HG03066 (cell line): ENCODE results near the gene TP73.

ENCODE experiments used
- ATAC-seq: cut with Tn5 transposase; IDR thresholded peaks from one replicate; pipeline ENCODE4 v1.9.1; 2021; ENCODE audit warnings: low read depth; ENCODE audit not compliant: unreplicated experiment

Gene TP73

GRCh38 chr1:3702990-3703728 lies 50.8 kb downstream of the TP73 start:
- no peak for ATAC-seq

GRCh38 chr1:3703786-3704371 lies 51.6 kb downstream of the TP73 start:
- no peak for ATAC-seq

DNA sequence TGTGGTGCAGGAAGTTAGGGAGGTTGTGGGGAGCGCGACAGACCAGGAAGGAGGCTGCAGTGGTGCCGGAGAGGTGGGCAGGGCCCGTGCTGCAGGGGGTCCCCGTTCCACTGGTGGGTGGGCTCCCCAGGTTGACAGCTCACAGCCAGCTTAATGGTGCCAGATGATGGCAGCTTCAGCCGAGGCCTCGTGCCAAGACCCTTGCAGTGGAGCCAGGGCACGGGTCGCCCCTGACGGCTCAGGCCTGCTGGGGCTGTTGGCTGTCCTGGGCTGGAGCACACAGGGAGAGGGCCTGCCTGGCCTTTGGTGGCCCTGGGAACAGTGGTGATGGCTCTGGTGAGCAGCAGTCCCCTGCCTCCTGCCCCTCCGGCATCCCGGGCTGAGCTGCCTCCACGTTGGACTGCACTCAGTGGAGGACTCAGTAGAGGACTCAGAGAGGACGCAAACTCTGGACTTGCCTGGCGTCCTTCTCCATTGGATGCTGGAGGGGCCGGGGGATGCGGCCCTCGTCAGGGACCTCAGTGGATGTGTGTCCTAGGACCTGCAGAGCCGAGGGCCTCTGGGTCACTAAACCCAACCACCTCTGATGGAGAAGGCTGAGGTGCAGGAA lies 53.1 kb downstream of the TP73 start:
- ATAC-seq, result no peak

- ATAC-seq, result no peak
These were observed 54.5 kb downstream of the TP73 start for GRCh38 chr1:3706651-3707297.

DNA sequence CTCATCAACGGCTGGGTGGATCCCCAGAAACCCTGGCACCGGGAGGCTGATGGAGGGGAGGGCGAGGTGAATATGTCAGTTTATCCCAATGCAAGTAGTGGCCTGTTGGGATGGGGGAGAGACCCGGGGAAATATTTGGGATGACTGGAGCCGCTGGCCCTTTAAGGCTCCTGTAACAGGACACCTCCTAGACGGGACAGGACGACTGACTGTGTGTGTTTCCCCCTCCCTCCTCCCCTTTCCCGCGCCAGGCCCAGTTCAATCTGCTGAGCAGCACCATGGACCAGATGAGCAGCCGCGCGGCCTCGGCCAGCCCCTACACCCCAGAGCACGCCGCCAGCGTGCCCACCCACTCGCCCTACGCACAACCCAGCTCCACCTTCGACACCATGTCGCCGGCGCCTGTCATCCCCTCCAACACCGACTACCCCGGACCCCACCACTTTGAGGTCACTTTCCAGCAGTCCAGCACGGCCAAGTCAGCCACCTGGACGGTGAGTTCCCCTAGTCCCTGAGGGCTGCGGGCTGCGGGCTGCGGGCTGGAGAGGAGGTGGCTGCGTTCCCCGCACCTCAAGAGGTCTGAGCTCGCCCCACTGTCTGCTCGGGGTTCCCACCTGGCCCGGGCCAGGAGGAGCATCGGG lies 55.1 kb downstream of the TP73 start:
- no peak for ATAC-seq

DNA sequence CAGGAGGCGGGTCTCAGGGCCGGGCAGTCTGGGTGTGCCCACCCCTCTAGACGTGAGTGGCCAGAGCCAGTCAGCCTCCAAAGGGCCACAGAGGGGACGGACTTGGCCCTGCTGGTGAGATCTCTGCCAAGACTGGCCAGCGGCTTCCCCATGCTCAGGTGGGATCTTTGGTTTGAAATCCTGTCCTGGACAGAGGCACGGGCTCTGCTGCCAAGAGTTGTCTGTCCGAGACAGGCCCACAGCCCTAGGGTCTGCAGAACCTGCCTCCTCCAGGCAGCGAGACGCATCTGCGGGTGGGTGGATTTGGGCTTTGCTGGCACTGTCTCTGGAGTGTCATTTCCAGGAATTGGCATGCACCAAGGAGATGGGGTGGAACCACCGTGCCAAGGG lies 55.6 kb downstream of the TP73 start:
- ATAC-seq, result no peak

- no peak for ATAC-seq
These were observed 56.5 kb downstream of the TP73 start for GRCh38 chr1:3708791-3709190.

GRCh38 chr1:3710251-3710650 lies 57.9 kb downstream of the TP73 start:
- ATAC-seq, result no peak

DNA sequence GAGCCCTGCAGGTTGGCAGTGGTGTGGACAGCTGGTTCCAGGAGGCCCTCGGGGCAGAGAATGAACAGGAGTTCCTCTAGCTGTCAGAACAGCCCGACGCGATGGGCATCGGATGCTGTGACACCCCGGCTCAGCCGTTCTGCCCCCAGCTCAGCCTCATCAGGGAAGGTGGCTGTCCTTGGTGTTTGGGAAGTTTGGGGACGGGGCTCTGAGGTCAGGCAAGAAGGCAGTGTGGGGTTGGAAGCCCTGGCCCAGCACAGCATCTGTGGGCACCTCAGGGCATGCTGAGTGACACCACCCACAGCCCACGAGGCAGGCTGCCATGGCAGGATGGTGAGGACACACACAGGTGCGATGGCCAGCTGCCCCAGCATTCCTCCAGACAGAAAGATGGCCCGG lies 59.1 kb downstream of the TP73 start:
- no peak for ATAC-seq

DNA sequence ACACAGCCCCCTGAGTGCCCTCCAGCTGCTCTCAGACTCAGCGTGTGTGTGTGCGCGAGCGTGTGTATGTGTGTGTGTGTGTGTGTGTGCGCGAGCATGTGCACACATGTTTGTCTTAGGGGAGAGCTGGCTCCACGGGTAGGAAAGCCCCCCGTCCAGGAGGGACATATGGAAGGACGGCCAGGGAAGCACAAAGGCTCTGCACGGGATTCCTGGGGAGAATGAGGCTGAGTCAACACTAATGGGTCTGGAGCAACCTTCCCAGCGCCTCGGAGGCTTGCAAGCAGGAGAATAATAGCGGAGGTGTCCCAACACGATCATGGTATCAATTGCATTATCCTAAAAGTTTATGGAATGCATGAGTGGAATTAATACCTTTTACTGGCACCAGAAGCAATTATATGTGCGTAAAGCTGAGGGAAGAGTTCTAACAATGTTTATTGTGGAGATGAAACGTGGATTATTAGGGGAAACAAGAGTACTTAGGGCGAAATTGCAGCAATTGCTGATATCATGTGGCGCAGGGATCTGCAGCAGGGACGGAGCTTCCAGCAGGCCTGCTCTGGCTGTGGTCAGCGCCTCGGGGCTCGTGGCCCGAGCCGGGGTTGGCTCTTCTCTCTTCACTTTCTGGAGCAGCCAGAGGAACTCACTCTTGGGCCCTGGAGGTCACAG lies 59.6 kb downstream of the TP73 start:
- ATAC-seq, result no peak

- no peak for ATAC-seq
These were observed 60.5 kb downstream of the TP73 start for GRCh38 chr1:3712573-3713535.

DNA sequence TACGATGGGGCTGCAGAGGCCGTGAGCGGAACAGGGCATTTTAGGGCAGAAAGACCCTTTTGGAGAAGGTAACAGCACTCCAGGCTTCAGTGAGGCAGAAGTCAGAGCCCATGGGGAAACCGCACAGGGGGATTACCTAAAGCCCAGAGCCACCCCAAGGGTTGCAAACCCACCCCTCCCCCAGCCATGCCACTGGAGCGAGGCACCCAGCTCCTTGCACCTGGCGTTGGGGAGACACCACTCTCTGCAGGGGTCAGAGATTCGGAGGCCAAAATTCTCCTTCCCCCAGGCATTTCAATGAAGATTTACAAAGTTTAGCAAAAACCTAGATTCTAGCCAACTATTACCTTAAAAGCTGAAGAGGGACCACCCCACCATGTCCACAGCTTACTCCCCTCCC lies 61.5 kb downstream of the TP73 start:
- no peak for ATAC-seq

- ATAC-seq, result no peak
These were observed 62.0 kb downstream of the TP73 start for GRCh38 chr1:3714284-3714741.

DNA sequence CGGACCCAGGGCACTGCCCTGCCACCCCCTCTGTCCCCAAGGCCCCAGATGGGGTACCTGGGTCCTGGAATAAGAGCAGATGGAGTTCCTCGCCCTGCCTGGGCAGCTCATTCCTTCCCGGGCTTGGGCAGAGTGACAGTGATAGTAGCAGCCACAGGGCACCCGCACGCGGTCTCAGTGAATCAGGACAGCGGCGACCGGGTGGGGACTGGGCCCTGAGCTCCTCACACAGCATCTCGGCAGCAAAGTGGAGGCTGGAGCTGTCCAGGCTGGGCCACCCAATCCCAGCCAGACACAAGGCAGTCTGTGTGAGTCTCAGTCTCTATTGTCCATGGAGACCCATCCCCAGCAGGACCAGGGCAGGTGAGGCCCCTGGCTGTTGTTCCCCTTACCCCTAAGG lies 62.5 kb downstream of the TP73 start:
- ATAC-seq, result no peak

GRCh38 chr1:3716351-3716750 lies 64.0 kb downstream of the TP73 start:
- no peak for ATAC-seq

GRCh38 chr1:3717041-3717714 lies 64.9 kb downstream of the TP73 start:
- no peak for ATAC-seq

DNA sequence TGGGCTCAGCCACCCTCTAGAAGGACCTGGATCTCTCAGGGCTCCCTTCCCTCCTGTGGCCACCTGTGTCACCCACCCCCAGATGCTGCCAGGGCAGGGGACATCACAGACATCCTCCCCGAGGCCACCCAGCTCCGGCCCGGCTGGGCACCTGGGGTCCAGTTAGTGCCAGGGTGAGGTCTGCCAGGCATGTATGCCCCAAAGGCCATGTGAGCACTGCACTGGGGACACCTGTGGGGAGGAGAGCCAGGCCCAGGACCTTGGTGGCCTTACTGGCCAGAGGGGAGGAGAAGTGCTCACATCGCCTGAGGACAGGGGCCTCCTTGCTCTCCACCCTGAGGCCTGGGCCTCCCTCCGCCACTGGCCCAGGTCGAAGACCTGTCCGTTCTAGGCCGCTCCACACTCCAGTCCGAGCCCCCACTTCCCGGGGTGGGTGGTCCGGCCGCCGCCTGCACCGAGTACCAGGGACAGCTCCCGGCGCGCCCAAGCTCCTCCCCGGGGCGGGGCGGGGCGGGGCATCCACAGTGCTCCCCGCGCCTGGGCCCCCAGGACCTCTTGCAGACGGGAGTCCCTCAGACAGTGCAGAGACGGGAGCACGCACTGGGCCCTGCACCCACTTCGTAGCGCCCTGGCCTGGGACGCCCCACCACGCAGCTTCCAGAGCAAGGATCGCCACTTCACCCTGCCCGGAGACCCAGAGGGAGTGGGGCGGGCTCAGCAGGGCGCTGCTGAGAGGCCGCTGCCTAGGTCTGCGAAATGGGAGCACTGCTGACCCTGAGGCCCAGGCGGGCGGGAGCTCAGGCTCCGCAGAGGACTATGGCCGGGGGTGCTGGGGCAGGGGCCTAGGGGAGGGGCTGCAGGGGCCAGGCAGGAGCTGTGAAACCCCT lies 65.6 kb downstream of the TP73 start:
- no peak for ATAC-seq

- no peak for ATAC-seq
These were observed 66.4 kb downstream of the TP73 start for GRCh38 chr1:3718764-3719163.
